Right lobe of liver (tissue), 4 donors: ENCODE data around the gene COL5A1.

Experiments used
- CTCF ChIP-seq, 4 donors: fragments of 200-600 bp in 3 of 4; fragments of 450-650 bp in 1 of 4; IDR thresholded peaks; one replicate each; pipeline versions ENCODE4 v1.5.1 to v1.8.0; 2016 to 2022; ENCODE audit warnings: antibody characterized with exemption in 4 of 4, mild to moderate bottlenecking in 2 of 4
- POLR2A ChIP-seq: fragments of 450-650 bp; IDR thresholded peaks from one replicate; pipeline ENCODE4 v1.6.1; 2017; ENCODE audit warnings: antibody characterized with exemption, mild to moderate bottlenecking
- donor health status: DM: no; HTN: no; CAD: no.
- donor health status: DM: no; HTN: no; CAD: no.
- donor health status: DM: no; HTN: yes; CAD: no.

DNA sequence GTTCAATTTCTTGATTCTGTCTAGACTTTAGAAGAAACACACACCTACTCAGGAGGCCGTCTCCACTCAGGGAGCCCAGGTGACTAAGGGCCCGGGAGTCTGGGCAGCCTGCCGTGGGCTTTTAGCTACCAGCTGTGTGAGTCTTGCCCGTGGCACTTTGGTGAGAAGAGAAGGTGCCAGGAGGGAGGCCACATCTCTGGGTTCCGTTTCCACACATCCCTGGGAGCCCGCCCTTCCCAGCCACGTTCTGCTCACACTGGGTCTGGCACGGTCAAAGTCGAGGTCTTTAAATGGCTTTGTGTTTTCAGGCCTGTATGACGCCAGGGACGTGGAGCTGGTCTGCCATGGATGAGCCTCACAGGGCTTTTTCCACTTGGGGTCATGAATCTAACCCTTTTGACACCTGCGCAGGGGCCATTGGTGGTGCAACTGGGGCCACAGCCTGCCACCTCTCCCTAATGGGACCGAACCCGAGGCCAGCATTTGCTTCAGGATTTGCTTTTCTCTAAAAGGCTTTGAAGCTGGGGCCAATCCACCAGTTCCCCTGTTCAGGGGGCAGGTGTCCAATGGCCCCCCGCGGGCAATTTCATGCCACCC is 221.8 kb downstream of the COL5A1 start:
- TF ChIP-seq POLR2A (no peak), CTCF (IDR thresholded peaks at IDR 0.05) (no peak)
